DMS53 treated with DMSO at 0.1 percent for 48 hours (cell line): ENCODE results near the gene TAS1R2.
A peak's percentile ranks its signal among the peaks of the same experiment; 100 is the strongest.
"Not testable (repeated sequence)": the region's sequence is repeated elsewhere in the genome, so short reads cannot be mapped to it uniquely, and the experiment has no call there.

Source experiments
- DNase-seq: peaks from one replicate; lab custom pipeline; 2025; ENCODE audit not compliant: unreplicated experiment; lab: John Stamatoyannopoulos, UW

Gene TAS1R2

GRCh38 chr1:18884419-18884717 lies 24.9 kb upstream of the TAS1R2 start:
- DNase-seq, result no peak

- peak; percentile 11 for DNase-seq
Observed at GRCh38 chr1:18883636-18884418, 24.4 kb upstream of the TAS1R2 start.

GRCh38 chr1:18883079-18883478 lies 23.6 kb upstream of the TAS1R2 start:
- DNase-seq, result no peak

- no peak for DNase-seq
Observed at GRCh38 chr1:18882486-18882885, 23.0 kb upstream of the TAS1R2 start.

GRCh38 chr1:18881642-18882431 lies 22.4 kb upstream of the TAS1R2 start:
- no peak for DNase-seq

- DNase-seq, result no peak
Observed at GRCh38 chr1:18881164-18881563, 21.7 kb upstream of the TAS1R2 start.

GRCh38 chr1:18880585-18880984 lies 21.1 kb upstream of the TAS1R2 start:
- no peak for DNase-seq

- DNase-seq, result no peak
Observed at GRCh38 chr1:18879791-18880309, 20.4 kb upstream of the TAS1R2 start.

- DNase-seq, result no peak
Observed at GRCh38 chr1:18879215-18879790, 19.8 kb upstream of the TAS1R2 start.

- DNase-seq, result no peak
Observed at GRCh38 chr1:18878538-18879214, 19.2 kb upstream of the TAS1R2 start.

- DNase-seq, result no peak
Observed at GRCh38 chr1:18877282-18877681, 17.8 kb upstream of the TAS1R2 start.

- no peak for DNase-seq
Observed at GRCh38 chr1:18876210-18876609, 16.8 kb upstream of the TAS1R2 start.

GRCh38 chr1:18875796-18876128 lies 16.3 kb upstream of the TAS1R2 start:
- DNase-seq, result no peak

- peak; percentile 66 for DNase-seq
Observed at GRCh38 chr1:18875107-18875795, 15.8 kb upstream of the TAS1R2 start.

- DNase-seq, result no peak
Observed at GRCh38 chr1:18874600-18874999, 15.1 kb upstream of the TAS1R2 start.

- DNase-seq, result no peak
Observed at GRCh38 chr1:18874036-18874435, 14.6 kb upstream of the TAS1R2 start.

GRCh38 chr1:18872071-18872611 lies 12.7 kb upstream of the TAS1R2 start:
- DNase-seq, result no peak

- DNase-seq, result no peak
Observed at GRCh38 chr1:18871401-18872070, 12.1 kb upstream of the TAS1R2 start.

GRCh38 chr1:18870957-18871356 lies 11.5 kb upstream of the TAS1R2 start:
- no peak for DNase-seq

GRCh38 chr1:18870595-18870865 lies 11.1 kb upstream of the TAS1R2 start:
- not testable (repeated sequence) for DNase-seq
